ENCODE results near the gene EML4.

EML4 gene

GRCh38 chr2:42220566-42220965, 51.4 kb downstream of the EML4 start:
- no peak overlapping the region for H3K27ac ChIP-seq (replicated peaks)
- no peak for TF ChIP-seq GABPA (IDR thresholded peaks at IDR 0.05; ENCODE audit: low read depth)
- TF ChIP-seq SPI1 (IDR thresholded peaks at IDR 0.05; ENCODE audit: borderline replicate concordance, low read depth), result no peak
- no peak for TF ChIP-seq POLR2AphosphoS5 (IDR thresholded peaks at IDR 0.05; ENCODE audit: low read depth)
- TF ChIP-seq, protein P1, sequence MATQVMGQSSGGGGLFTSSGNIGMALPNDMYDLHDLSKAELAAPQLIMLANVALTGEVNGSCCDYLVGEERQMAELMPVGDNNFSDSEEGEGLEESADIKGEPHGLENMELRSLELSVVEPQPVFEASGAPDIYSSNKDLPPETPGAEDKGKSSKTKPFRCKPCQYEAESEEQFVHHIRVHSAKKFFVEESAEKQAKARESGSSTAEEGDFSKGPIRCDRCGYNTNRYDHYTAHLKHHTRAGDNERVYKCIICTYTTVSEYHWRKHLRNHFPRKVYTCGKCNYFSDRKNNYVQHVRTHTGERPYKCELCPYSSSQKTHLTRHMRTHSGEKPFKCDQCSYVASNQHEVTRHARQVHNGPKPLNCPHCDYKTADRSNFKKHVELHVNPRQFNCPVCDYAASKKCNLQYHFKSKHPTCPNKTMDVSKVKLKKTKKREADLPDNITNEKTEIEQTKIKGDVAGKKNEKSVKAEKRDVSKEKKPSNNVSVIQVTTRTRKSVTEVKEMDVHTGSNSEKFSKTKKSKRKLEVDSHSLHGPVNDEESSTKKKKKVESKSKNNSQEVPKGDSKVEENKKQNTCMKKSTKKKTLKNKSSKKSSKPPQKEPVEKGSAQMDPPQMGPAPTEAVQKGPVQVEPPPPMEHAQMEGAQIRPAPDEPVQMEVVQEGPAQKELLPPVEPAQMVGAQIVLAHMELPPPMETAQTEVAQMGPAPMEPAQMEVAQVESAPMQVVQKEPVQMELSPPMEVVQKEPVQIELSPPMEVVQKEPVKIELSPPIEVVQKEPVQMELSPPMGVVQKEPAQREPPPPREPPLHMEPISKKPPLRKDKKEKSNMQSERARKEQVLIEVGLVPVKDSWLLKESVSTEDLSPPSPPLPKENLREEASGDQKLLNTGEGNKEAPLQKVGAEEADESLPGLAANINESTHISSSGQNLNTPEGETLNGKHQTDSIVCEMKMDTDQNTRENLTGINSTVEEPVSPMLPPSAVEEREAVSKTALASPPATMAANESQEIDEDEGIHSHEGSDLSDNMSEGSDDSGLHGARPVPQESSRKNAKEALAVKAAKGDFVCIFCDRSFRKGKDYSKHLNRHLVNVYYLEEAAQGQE (IDR thresholded peaks at IDR 0.05; ENCODE audit: insufficient replicate concordance, low read depth), result no peak
- TF ChIP-seq, protein P2, sequence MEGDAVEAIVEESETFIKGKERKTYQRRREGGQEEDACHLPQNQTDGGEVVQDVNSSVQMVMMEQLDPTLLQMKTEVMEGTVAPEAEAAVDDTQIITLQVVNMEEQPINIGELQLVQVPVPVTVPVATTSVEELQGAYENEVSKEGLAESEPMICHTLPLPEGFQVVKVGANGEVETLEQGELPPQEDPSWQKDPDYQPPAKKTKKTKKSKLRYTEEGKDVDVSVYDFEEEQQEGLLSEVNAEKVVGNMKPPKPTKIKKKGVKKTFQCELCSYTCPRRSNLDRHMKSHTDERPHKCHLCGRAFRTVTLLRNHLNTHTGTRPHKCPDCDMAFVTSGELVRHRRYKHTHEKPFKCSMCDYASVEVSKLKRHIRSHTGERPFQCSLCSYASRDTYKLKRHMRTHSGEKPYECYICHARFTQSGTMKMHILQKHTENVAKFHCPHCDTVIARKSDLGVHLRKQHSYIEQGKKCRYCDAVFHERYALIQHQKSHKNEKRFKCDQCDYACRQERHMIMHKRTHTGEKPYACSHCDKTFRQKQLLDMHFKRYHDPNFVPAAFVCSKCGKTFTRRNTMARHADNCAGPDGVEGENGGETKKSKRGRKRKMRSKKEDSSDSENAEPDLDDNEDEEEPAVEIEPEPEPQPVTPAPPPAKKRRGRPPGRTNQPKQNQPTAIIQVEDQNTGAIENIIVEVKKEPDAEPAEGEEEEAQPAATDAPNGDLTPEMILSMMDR (IDR thresholded peaks at IDR 0.05; ENCODE audit: insufficient read depth, low read length), result no peak
- no peak for DNase-seq (ENCODE audit: low read depth in 1 of 2, low spot score in 1 of 2)
- no peak overlapping the region for H3K4me3 ChIP-seq (replicated peaks; ENCODE audit: insufficient read depth, low read length)
- H3K27me3 ChIP-seq (ENCODE audit: insufficient read depth, poor library complexity, severe bottlenecking), result no peaks in the 10 kb centered on the region

DNA sequence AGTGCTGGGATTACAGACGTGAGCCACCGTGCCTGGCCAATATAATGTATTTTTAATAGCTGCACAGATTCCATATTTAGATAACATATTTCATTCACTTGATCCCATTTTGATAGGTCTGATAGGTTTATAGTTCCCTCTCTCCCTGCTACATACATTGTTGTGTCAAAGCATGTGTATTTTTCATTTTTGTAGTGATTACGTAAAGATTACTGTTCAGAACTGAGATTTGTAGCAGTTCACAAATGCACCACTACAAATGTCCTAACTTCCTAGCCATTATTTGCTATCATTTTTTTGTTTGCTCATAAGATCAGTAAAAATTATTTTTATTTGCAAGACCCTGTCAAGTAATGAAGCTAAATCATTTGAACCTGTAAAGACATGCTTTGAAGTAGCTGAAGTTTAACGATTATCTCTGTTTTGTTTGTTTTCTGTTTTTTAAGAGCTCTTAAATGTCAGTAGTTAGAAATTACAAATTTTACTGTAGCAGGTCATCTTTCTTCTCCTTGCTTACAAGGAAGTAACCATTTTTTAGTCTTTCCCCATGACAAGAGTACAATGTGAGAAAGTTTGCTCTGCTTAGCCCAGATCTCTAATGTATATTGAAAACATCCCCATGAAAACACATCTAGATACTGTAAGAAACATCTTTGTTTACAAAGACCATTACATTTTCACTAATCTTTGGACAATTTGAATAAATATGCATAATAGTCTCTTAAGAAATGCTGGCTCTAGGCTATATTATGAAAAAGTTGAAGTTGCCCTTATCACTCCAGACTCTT, 54.1 kb downstream of the EML4 start:
- TF ChIP-seq SPI1 (IDR thresholded peaks at IDR 0.05; ENCODE audit: borderline replicate concordance, low read depth) (no peak), POLR2AphosphoS5 (IDR thresholded peaks at IDR 0.05; ENCODE audit: low read depth) (no peak), GABPA (IDR thresholded peaks at IDR 0.05; ENCODE audit: low read depth) (no peak)
- TF ChIP-seq, protein P2 (IDR thresholded peaks at IDR 0.05; ENCODE audit: insufficient read depth, low read length), result no peak
- TF ChIP-seq, protein P1 (IDR thresholded peaks at IDR 0.05; ENCODE audit: insufficient replicate concordance, low read depth), result no peak
- Histone ChIP-seq H3K4me3 (replicated peaks; ENCODE audit: insufficient read depth, low read length) (no peak overlapping the region), H3K27ac (replicated peaks) (no peak overlapping the region), H3K27me3 (ENCODE audit: insufficient read depth, poor library complexity, severe bottlenecking) (no peaks in the 10 kb centered on the region)
- DNase-seq (ENCODE audit: low read depth in 1 of 2, low spot score in 1 of 2), result no peak

GRCh38 chr2:42223855-42224268, 54.7 kb downstream of the EML4 start:
- Histone ChIP-seq H3K27me3 (ENCODE audit: insufficient read depth, poor library complexity, severe bottlenecking) (no peaks in the 10 kb centered on the region), H3K4me3 (replicated peaks; ENCODE audit: insufficient read depth, low read length) (no peak overlapping the region), H3K27ac (replicated peaks) (no peak overlapping the region)
- DNase-seq (ENCODE audit: low read depth in 1 of 2, low spot score in 1 of 2), result no peak
- TF ChIP-seq, protein P2 (IDR thresholded peaks at IDR 0.05; ENCODE audit: insufficient read depth, low read length), result no peak
- no peak for TF ChIP-seq GABPA (IDR thresholded peaks at IDR 0.05; ENCODE audit: low read depth)
- peak; percentile 44; the same call in 1 of the 2 replicates for TF ChIP-seq SPI1 (IDR thresholded peaks at IDR 0.05; ENCODE audit: borderline replicate concordance, low read depth)
- no peak for TF ChIP-seq POLR2AphosphoS5 (IDR thresholded peaks at IDR 0.05; ENCODE audit: low read depth)
